Hematopoietic multipotent progenitor cell treated with erythropoietin and hydrocortisone succinate and interleukin-3 and kit ligand, for 6 days (in vitro differentiated cells): ENCODE data around the gene PRRT1B.

Experiments
- DNase-seq: peaks from one replicate; pipeline ENCODE4 v3.0.0-alpha.2; 2015

The PRRT1B gene

DNA sequence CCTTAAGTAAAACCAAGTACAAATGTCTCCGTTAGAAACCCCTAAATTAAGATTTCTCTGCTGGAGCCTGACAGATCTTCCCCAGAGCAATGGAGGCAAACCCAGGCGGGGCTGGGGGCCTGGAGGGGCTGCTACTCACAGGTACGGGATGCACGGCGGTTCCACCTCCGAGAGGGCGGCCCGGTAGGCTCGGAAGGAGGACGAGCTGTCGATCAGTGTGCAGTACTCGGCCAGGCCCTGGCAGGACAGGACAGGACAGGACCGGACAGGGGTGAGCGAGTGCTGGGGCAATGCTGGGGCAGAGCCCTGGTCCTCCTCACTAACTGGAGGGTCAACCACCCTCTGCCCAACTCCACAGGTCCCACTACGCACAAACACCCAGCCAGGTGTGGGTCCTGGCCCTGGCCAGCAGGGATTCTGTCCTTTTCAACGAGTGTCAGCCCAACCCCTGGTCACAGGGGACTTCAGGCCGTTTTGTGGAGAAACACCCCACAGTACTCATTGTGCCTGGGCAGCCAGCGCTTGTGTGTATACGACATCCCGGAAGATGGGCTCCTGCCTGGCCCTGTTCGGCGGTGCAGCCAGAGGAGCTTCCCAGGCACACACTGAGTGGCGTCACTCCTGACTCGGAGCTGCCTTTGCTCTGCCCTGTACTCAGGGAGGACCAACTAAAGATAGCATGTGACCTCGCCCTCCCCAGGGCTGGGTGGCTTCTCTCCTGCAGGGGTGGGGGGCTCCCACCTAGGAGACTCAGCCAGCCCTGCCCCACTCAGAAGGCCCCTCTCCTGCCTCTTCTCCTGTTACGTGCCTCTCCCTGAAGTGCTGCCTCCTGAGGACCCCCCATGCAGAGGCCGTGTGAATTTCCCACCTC lies 37.4 kb downstream of the PRRT1B start:
- DNase-seq, result no peak

DNA sequence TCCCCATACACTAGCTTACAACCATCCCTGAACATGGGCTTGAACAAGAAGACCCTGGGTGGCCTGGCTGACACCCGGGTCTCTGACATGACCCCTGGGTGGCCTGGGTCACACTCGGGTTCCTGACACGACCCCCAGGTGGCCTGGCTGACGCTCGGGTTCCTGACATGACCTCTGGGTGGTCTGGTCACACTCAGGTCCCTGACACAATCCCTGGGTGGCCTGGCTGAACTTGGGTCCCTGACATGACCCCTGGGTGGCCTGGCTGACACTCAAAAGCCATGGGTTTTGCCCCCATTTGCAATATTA lies 38.0 kb downstream of the PRRT1B start:
- DNase-seq, result no peak

DNA sequence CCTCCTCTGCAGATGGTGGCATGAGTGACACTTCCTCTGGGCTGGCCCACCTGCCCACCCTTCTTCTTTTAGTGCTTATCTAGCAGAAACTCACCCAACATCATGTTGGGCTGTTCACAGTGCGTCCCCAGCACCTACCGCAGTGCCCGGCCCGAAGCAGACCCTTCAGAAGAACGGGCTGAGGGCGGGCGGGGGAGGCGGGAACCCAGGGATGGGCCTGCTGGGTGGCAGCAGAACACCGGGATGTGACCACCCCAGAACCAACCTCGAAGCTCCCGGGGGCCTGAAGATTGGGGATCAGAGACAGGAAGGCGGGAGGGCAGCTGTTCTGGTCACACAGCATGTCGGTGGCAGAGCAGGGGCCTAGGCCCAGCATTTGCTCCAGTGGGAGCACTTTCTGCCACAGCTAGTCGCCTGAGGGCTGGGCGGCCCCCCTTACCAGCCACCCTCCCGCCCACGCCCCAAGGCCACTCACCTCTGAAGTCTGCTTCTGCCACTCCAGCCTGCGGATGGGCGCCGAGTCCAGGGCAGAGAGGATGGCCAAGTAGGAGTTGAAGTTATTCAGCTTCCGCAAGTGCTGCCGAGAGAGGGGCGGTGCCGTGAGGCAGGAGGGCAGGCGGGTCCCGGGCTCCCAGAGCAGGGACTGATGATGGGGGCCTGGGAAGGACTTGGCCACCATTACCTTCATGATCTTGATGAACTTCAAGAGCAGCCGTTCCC lies 38.7 kb downstream of the PRRT1B start:
- DNase-seq, result no peak

DNA sequence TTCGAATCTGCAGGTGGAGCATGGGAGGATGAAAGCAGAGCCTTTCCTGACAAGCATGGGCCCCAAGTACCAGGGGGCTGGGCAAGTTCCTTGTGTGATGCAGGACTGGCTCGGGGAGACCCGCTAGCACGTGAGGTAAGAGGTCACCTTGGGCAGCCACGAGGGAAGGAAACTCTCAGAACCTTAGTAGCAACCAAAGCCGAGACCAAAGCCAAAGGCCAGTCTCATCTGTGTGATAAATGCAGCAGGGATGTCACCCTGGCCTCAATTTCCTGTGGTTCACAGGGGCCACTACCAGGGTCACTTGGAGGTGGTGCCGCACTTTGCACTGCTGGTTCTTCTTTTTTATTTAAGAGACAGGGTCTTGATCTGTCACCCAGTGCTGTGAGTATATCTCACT lies 39.5 kb downstream of the PRRT1B start:
- peak; percentile 16 for DNase-seq

DNA sequence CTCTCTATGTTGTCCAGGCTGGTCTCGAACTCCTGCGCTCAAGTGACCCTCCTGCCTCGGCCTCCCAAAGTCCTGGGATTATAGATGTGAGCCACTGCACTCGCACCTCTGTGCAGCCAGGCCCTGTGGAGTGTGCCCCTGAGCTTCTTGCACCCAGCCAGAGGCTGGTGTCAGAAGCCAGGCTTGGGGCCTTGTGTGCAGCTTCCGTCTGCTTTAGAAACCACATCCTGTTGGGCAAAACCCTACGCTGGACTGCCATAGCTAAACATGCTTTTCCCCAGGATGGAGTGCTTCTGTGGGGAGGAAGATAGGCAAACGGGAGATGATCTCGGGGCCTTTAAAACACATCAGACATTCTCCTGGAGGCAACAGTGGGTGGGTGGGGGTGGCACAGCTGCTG lies 40.1 kb downstream of the PRRT1B start:
- DNase-seq, result peak; percentile 72

DNA sequence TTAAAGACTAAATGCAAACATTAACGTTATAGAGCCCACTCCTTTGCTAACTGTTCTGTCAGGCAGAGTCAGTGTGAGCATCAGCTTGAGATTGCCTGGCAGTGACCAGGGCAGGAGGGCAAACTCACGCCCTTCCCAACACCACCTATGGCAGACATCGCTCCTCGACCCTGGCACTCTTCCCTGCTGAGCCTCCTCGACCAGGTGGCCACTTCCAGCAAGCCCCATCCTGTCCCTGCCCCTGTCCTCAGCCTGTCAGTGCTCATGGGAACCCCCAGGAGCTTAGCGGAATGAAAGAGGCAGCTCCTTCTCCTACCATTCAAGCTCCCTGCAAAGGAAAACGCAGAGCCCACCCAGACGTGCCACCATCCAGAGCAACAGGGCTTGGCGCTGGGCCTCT lies 42.0 kb downstream of the PRRT1B start:
- no peak for DNase-seq

DNA sequence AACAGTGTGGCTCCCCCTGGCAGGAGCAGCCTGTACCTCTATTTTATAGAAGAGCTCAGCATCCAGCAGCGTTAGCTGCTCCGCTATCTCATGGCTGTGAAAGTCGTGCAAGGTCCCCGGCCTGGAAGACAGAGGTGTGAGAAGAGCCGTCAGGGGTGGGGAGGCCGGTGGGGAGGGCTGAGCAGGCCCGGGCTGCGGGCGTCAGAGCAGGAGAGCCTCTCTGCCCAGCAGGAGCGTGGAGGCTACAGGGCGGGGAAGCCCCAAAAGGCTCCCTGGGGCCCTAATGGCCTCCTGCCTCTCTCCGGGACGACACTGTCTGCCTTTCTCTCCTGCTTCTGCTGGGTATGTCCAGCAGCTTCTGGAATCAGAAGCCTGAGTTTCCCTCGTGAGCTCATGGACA lies 42.6 kb downstream of the PRRT1B start:
- no peak for DNase-seq

DNA sequence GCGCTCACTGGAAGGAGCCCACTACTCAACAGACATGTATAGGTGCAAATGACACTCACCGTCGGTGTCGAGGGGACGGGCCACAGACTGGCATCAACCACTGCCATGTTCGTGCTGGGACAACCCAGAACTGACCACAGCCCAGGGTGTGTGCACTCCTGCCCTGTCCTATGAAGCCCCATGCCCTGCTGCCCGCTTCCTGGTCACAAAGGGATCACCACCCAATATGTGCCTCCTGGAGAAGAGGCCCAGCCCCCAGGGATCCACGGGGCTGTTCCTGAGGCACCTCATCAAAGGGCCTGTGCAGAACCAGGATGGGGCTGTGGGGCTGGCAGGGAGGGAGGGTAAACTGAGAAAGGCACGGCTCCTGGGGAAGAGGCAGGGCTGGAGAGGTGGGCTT lies 43.1 kb downstream of the PRRT1B start:
- DNase-seq, result no peak

DNA sequence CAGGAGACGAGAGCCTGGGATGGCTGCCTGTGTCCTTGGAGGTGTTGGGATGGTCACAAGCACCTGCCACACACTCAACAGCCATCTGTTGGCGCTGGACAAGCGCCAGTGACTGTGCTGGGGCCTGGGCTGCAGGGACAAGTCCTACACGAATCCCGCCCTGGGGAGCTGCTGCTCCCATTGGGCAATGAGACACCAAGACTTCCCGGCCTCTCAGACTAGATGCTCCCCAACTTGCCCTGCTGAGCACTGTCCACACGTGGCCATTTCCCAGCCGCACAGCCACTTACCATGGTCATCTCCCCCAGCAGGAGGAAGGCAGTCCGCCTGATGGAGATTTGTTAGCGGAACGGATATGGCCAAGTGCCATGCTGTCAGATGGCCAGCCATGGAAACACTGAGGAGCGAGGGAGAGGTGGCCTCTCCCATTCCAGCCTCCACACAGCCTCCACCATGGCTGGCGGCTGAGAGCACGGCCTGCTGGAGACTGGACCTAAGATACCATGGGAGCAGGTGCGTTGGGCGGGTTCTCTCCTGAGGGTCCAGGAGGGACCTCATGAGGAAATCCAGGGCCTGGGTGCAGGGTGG lies 43.9 kb downstream of the PRRT1B start:
- DNase-seq, result no peak

DNA sequence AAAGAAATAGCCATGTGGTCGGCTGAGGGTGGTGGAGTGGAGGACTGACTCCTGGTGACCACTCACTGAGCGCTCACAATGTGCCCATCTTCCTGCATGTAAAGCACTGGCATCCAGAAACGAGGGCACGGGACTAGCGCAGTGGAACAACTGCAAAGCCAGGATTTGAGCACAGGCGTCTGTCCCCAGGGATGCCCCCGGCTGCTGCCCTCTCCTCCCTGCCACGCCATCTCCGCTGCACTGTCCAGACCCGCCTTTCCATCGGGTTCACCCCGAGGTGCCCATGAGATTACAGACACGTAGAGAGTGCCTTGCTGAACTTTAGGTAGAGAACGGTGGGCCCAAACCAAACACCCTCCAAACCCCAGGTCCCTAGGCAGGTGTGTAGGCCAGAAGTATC lies 44.7 kb downstream of the PRRT1B start:
- no peak for DNase-seq

DNA sequence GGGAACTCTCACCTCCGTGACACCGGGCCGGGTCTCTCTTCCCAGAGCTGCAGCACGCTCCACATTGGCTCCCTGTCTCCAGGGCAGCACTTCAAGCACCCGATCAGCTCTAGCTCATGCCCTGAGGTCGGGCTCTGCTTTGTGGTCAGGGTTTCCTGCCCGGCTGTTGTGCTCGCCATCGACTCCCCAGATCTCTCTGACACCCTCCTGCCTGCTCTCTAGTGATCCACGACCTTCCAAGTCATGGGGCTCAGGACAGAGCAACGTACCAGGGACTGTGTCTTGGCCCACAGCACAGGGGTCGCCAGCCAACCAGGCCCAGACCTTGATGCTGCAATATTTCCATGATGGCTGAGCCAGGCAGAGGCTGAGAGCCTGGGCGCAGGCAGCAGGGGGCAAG lies 45.1 kb downstream of the PRRT1B start:
- DNase-seq, result peak; percentile 53

DNA sequence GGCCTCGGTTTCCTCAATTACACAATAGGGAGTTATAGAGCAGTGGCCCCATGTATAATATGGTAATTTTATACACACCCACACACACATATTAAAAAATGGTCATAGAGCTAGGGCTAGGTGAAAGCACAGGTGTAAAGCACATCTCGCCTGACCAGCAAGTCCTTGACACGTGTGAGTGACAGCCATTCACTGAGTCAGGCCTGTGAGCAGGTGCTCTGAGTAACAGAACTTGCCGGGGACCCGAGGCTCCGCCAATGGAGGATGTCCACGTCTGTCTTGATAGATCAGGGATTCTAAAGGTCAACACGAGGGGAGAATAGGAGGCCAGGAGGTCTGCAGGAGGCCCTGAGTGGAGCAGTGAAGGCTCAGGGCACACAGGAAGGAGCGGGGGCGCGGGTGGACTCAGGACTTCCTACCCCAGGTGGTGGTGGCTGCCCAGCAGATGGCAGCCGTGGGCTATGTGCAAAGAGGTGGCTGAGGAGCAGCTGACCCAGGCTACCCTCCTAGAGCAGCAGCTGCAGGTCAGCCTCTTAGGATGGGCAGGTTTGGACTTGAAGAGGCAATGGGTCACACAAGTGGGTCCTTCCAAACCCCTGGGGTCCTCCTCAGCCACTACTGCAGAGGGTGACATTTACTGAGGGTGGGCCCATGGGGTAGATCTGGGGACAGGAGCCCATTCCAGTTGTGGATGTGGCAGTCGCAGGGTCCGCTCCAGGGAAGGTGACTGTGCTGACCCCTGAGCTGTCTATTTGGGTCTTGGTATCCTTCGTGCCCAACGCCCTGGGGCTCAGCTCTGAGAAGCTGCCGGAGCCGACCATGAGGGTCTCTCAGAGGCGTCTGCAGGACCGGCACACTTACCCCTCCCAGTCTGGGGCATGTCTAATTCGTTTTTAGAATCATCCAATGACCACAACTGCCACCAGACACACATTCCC lies 45.9 kb downstream of the PRRT1B start:
- peak; percentile 91 for DNase-seq

DNA sequence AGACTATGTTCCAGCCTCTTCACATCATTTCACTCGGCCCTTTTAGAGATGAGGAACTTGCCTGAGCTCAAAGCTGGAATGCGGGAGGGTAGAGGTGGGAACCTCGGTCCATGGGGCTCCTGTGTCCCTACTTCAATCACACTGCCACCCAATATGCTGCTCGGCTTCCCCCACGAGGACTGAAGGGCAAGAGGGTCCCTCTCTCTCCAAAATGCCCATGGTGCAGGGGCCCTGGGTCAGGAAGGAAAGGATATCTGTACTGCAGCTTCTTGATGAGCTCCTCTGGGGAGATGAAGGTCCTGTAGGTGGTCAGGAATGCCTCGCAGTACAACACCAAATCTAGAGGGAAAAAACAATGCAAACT lies 46.5 kb downstream of the PRRT1B start:
- DNase-seq, result no peak

DNA sequence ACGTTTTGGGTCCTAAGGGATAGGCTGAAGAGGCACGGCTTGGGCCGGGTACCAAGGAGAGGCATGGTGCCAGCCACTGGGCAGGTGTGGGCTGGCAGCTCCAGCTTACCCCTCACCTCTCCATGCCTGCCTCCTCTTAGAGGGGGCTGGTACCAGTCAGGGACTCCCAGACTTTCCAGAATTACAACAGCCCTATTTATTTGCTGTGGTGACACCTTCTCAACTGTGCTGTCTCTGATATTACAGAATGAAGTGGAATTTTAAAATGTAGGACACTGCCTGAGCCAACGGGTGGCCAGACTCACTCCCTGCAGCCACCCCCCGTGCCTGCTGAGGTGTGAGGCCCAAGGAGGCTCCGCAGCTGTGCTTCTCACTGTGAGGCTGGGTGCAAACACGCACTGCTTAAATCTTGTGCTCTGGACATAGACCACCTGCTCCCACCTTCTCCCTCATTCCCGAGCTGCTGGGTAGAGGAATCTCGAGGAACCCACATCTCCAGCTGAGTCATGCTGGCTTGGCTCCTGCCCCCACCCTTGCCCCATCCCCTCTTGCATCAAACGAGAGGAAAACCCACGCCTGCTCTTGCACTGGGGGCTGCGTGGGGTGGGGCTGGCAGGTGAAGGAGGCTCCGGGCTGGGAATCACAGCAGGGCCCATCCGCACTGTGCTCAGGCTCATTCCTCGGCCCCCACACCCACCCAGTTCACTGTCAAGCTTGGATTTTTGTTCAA lies 47.9 kb downstream of the PRRT1B start:
- no peak for DNase-seq

DNA sequence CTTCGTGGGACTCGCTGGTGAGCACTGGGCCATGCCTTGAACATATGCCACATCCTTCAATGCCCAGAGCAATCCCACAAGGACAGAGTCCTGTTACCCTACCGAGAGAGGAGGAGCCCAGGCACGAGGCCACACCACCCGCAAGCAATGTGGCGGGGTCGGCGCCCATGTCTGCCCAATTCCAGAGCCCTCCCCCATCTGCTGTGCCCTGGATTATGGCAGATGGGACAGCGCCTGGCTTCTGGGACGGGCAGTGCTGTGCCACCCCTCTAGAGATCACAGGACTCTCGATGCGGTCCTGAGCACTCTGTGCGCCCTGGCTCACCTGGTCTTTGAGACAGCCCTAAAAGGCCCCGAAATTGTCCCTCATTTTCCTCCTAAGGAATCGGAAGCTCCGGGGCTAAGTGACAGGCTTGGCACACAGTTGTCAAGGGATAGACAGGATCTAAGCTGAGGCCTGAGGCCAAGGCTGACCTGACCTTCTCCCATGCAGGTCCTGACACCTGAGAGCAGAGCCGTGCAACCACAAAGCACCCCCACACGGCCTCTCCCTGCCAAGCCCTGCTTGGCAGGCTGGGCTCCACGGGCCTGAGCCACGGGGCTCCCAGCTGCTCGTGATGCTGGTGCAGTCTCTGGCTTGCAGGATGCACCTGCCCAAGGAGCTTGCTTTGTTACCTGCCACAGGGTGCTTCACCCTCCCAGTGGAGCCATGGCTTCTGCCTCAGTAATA lies 48.8 kb downstream of the PRRT1B start:
- DNase-seq, result no peak

DNA sequence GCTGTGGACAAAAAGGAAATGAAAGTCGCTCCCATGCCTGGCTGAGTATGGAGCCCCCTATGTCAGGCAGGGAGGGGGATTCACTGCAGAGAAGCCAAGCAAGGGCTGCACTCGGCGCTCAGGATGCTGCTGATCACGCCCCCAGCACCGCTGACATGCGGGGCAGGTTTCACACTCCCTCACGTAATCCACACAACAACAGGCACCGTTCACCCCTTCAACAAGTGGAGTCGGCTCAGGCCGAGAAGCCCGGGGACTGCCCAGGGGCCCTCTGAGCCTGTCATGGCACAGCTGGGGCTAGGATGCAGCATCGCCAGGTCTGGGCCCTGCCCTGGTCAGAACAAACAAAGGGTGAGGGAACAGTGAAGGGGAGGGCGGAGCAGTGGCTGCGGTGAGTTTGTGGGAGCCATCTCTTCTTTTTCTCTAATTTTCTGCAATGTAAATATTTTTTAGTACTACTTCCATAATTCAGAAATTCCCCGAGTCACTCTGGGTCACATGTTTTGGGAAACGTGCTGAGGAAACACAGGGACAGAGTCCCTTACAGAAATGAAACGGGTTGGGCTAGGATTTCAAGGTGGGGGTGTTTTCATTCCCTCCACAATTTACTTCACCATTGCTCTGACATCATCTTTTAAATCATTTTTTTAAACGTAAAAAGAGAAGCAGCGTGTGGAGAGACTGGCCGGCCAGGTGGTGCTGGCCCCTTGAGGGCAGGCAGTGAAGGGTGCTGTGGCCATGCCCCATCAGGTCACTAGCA lies 49.8 kb downstream of the PRRT1B start:
- no peak for DNase-seq

DNA sequence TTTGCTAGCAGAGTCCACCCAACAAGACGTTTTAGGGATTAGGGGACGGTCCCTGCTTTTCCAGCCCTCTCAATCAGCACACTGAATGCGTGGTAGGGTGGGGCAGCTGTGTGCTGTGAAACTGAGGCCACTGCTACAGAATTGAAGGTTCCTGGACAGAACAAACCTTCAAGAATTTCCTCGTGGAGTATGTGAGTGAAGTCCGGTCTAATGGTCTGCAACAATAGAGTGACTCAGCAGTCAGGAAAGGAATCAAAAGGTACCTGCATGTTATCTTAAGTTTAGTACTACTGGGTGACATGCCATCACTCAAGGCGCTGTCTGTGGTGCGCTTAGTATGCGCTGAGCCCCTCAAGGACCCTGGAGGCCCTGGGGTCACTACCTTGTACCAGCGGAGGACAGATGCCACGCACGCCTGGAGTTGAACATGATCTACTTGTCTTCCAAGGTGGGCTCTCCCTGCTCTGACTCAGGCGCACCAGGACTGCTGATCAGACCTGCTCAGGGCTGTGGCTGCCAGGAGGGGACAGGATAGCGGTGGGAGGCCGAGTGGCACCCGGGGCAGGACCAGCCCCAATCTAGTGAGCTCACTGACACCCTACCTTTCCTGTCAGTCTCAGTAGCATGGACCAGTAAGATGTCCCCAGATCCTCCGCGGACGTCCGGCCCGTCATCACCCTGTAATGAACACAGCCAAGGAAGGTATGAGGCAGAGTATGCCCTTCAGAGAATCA lies 50.5 kb downstream of the PRRT1B start:
- DNase-seq, result no peak

DNA sequence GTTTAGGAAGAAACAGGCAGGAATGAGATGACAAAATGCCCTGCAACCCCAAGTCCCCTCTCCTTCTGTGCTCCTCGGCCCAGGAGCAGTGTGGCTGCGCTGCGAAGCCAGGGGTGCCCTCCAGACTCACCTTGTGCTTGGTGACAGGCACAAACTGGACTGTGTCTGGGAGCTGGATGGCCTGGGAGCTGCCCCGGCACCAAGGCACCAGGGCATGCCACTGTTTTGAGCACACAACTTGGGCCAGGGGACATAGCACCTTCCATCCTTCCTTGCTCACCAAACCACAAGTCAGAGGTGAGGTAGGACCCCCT lies 51.1 kb downstream of the PRRT1B start:
- no peak for DNase-seq

DNA sequence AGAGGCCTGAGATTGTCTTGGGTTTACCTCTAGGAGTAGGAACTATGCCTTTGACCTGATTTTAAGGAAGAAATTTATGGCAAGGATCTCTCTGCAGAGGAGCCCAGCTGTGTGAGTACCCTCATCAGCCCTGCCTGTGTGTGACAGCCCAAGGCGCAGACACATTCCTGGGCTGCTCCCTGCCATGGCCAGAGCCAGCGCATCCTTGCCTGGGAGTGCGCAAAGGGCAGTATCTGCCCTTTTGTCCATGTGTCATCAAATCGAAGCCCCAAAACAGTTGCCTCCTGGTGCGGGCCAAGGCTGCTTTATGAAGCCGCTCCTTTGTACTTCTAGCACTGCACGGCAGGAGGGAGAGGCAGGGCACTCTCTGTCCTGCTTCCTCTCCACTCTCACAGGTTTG lies 51.9 kb downstream of the PRRT1B start:
- DNase-seq, result no peak

DNA sequence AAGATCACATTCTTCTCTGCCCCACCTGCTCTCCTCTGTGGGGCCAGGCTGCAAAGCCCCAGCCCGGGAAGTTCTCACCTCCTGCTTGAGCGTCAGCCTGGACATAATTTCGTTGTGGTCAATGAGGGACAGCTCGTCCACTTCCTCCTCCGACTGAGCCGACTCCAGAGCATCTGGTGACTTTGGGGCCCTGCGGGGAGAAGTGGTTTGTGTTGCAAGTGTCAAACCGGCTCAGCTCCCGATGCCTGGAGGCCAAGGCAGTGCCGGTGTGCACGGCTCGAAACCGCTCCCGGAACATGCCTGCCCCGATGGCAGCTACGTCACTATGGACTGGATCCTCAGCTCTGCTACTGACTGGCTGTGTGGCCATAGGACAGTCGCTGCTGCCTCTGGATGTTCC lies 52.8 kb downstream of the PRRT1B start:
- peak; percentile 67 for DNase-seq
